Gastrocnemius medialis (tissue), 4 donors: Measurements from ENCODE around the gene PPIH.

ENCODE experiments used
- POLR2A ChIP-seq, 2 donors: fragments of 450-650 bp; IDR thresholded peaks; one replicate each; pipeline ENCODE4 v1.6.1; 2017; ENCODE audit warnings: antibody characterized with exemption in 2 of 2, mild to moderate bottlenecking in 2 of 2, moderate library complexity in 2 of 2
- TF ChIP-seq, protein P1 (sequence below), 5 experiments: fragments of 450-650 bp in 3 of 5; fragments of 200-600 bp in 2 of 5; sonication (generic) in 2 of 5; IDR thresholded peaks in 4 of 5; conservative IDR thresholded peaks in 1 of 5; 1 replicate in 4 of 5; 2 replicates in 1 of 5; pipeline ENCODE4 v1.5.1; 2016 to 2019; ENCODE audit warnings: antibody characterized with exemption in 5 of 5, mild to moderate bottlenecking in 3 of 5, moderate library complexity in 3 of 5

DNA sequence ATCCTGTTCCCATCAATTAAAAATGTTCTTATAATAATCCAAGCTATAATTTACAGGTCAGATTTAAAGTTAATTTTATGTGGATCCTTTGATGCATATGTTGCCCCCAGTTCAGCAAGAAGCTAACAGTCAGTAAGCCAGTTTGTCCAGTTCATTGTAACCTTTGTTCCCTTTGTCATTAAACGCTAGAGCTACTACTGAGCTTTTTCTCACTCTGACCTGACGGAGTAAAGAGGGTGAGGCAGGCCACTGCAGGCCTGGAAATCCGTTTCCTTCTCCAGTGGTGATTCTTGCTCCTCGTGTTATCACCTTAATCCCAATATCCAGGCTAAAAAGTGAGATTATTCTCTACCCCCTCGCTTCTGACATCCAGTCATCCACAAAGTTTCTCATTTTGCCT lies 34.2 kb downstream of the PPIH start:
- no peak for TF ChIP-seq POLR2A (IDR thresholded peaks at IDR 0.05)
- TF ChIP-seq, protein P1, sequence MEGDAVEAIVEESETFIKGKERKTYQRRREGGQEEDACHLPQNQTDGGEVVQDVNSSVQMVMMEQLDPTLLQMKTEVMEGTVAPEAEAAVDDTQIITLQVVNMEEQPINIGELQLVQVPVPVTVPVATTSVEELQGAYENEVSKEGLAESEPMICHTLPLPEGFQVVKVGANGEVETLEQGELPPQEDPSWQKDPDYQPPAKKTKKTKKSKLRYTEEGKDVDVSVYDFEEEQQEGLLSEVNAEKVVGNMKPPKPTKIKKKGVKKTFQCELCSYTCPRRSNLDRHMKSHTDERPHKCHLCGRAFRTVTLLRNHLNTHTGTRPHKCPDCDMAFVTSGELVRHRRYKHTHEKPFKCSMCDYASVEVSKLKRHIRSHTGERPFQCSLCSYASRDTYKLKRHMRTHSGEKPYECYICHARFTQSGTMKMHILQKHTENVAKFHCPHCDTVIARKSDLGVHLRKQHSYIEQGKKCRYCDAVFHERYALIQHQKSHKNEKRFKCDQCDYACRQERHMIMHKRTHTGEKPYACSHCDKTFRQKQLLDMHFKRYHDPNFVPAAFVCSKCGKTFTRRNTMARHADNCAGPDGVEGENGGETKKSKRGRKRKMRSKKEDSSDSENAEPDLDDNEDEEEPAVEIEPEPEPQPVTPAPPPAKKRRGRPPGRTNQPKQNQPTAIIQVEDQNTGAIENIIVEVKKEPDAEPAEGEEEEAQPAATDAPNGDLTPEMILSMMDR (IDR thresholded peaks at IDR 0.05 in 4 of 5, conservative IDR thresholded peaks at IDR 0.05 in 1 of 5): no peak
